ENCODE data around the gene OAS2. TPM values are rescaled to one million over a fixed set of nuclear protein-coding genes. Genes with fewer than 3 reads are reported as not detected.

OAS2 gene
- polyA plus RNA-seq, 2 of the 4 experiments (the other 2 are of a cell fraction) = 0.05 to 0.19 TPM

DNA sequence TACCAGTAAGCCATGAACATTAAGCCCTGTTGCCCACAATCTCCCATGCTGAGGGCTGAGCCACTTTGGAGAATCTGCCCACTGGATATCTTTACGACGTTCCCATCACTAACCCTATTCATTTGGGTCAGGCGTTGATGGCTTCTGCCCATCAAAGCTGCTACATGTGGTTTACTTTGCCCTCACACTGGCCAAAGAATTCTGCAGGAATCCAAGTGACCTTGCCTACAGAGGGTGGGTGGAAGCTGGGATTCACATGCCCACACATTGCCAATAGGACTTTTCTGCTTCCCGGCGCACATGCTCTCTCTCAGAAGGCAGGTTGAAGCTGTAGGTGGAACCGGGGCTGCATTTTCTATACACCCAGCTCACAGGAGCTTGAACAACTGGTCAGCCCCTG, 28.3 kb downstream of the OAS2 start:
- Histone ChIP-seq H3K4me3 (no peak overlapping the region), H3K4me2 (no peak overlapping the region; the same call in 2 of the 3 replicates)

DNA sequence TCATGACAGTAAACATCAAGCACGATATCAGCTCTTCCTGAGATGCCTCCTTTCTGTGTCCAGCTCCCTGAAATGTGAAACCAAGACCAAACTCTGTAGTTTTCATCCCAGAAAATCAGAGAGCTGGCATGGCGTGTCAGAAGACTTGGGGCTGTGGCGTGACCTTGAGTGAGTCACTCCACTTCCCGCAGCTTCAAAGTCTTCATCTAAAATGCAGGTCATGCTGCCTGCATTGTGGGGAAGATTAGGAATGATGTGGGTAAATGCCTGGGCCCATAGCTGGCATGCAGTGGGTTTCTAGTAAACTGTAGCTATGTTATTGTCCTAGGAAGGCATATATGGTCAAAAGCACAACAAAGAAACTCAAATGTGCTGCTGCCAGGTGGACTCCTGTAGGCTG, 28.8 kb downstream of the OAS2 start:
- H3K4me1 ChIP-seq = peaks cover 10% of the 10 kb centered on the region; the same call in 1 of the 3 replicates
- H3K4me3 ChIP-seq = no peak overlapping the region
- CTCF ChIA-PET = interaction anchor here (1.1 to 2.0 kb wide), 9 partner anchors 9 to 167 kb away, joined by 3 to 10 read pairs (median 5); no protein-coding TSS in a partner anchor
- no peak for FAIRE-seq
- POLR2A ChIA-PET = no interaction called here
- peaks cover 12% of the 10 kb centered on the region; the same call in 2 of the 3 replicates for H3K9me3 ChIP-seq
- peak overlapping the region; percentile 4; the same call in 1 of the 3 replicates for H3K4me2 ChIP-seq
- peak; percentile 37 to 39; a peak in 4 of 6 replicates for ATAC-seq
- H3K27ac ChIP-seq = no peak overlapping the region
- WGBS (ENCODE audit: missing lambda C conversion rate) = 5% methylated on average over 4 of the region's 4 CpGs
- TF ChIP-seq CHD2 (IDR thresholded peaks at IDR 0.05; ENCODE audit: low read length, partially characterized antibody) = no peak
- TF ChIP-seq, protein P1, sequence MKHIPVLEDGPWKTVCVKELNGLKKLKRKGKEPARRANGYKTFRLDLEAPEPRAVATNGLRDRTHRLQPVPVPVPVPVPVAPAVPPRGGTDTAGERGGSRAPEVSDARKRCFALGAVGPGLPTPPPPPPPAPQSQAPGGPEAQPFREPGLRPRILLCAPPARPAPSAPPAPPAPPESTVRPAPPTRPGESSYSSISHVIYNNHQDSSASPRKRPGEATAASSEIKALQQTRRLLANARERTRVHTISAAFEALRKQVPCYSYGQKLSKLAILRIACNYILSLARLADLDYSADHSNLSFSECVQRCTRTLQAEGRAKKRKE (CRISPR knock-in tag; IDR thresholded peaks at IDR 0.05; ENCODE audit: low read depth) = no peak
- TF ChIP-seq, protein P2, sequence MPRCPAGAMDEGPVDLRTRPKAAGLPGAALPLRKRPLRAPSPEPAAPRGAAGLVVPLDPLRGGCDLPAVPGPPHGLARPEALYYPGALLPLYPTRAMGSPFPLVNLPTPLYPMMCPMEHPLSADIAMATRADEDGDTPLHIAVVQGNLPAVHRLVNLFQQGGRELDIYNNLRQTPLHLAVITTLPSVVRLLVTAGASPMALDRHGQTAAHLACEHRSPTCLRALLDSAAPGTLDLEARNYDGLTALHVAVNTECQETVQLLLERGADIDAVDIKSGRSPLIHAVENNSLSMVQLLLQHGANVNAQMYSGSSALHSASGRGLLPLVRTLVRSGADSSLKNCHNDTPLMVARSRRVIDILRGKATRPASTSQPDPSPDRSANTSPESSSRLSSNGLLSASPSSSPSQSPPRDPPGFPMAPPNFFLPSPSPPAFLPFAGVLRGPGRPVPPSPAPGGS (IDR thresholded peaks at IDR 0.05) = no peak
- no peak for TF ChIP-seq CHD4 (IDR thresholded peaks at IDR 0.05; ENCODE audit: borderline replicate concordance)
- no peak for TF ChIP-seq FOXS1 (CRISPR knock-in tag; IDR thresholded peaks at IDR 0.05)
- no peak for TF ChIP-seq CEBPB (IDR thresholded peaks at IDR 0.05)
- no peak for TF ChIP-seq SREBF2 (IDR thresholded peaks at IDR 0.05)
- DNase-seq (ENCODE audit: low read depth in 1 of 2, low spot score in 1 of 2) = peak in 1 of 2 experiments; percentile 24

More for the DNA sequence above, 28.3 kb downstream of the OAS2 start:
- 79% methylated on average over 6 of the region's 6 CpGs for WGBS (ENCODE audit: missing lambda C conversion rate)
- Histone ChIP-seq H3K27ac (no peak overlapping the region), H3K4me1 (peaks cover 10% of the 10 kb centered on the region; the same call in 1 of the 3 replicates), H3K9me3 (peaks cover 7% of the 10 kb centered on the region; the same call in 2 of the 3 replicates)
- ATAC-seq (0 out of 6 replicates have a peak, but pooled peaks of 1 of the 2 experiments have one; percentile 6), FAIRE-seq (no peak), DNase-seq (ENCODE audit: low read depth in 1 of 2, low spot score in 1 of 2) (no peak)
- ChIA-PET POLR2A (no interaction called here), CTCF (interaction anchor here (1.1 to 2.0 kb wide), 9 partner anchors 10 to 168 kb away, joined by 3 to 10 read pairs (median 5); no protein-coding TSS in a partner anchor)
- TF ChIP-seq JUN (IDR thresholded peaks at IDR 0.05) (no peak), POLR2A (IDR thresholded peaks at IDR 0.05; ENCODE audit: low read length) (no peak), HEYL (CRISPR knock-in tag; IDR thresholded peaks at IDR 0.05) (no peak), KDM1A (IDR thresholded peaks at IDR 0.05; ENCODE audit: low read depth) (no peak), BHLHE40 (IDR thresholded peaks at IDR 0.05; ENCODE audit: low read depth, low read length) (no peak), HOXA7 (CRISPR knock-in tag; IDR thresholded peaks at IDR 0.05) (no peak), GATA3 (IDR thresholded peaks at IDR 0.05; ENCODE audit: borderline replicate concordance) (no peak), HOXB5 (CRISPR knock-in tag; IDR thresholded peaks at IDR 0.05) (no peak), CHD4 (IDR thresholded peaks at IDR 0.05; ENCODE audit: borderline replicate concordance) (no peak)
- TF ChIP-seq, protein P3, sequence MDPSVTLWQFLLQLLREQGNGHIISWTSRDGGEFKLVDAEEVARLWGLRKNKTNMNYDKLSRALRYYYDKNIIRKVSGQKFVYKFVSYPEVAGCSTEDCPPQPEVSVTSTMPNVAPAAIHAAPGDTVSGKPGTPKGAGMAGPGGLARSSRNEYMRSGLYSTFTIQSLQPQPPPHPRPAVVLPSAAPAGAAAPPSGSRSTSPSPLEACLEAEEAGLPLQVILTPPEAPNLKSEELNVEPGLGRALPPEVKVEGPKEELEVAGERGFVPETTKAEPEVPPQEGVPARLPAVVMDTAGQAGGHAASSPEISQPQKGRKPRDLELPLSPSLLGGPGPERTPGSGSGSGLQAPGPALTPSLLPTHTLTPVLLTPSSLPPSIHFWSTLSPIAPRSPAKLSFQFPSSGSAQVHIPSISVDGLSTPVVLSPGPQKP (IDR thresholded peaks at IDR 0.05; ENCODE audit: low read depth, low read length) = no peak
- TF ChIP-seq, protein P4, sequence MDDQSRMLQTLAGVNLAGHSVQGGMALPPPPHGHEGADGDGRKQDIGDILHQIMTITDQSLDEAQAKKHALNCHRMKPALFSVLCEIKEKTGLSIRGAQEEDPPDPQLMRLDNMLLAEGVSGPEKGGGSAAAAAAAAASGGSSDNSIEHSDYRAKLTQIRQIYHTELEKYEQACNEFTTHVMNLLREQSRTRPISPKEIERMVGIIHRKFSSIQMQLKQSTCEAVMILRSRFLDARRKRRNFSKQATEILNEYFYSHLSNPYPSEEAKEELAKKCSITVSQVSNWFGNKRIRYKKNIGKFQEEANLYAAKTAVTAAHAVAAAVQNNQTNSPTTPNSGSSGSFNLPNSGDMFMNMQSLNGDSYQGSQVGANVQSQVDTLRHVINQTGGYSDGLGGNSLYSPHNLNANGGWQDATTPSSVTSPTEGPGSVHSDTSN (IDR thresholded peaks at IDR 0.05) = no peak

DNA sequence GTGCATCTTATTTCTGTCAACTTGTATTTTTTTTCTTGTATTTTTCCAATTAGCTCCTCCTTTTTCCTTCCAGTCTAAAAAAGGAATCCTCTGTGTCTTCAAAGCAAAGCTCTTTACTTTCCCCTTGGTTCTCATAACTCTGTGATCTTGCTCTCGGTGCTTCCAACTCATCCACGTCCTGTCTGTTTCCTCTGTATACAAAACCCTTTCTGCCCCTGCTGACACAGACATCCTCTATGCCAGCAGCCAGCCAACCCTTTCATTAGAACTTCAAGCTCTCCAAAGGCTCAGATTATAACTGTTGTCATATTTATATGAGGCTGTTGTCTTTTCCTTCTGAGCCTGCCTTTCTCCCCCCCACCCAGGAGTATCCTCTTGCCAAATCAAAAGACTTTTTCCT, 32.4 kb downstream of the OAS2 start:
- TF ChIP-seq CBX2 (IDR thresholded peaks at IDR 0.05; ENCODE audit: borderline replicate concordance, low read depth) = no peak
- TF ChIP-seq TP53 (CRISPR knock-in tag; IDR thresholded peaks at IDR 0.05) = no peak
- no peak for TF ChIP-seq CHD4 (IDR thresholded peaks at IDR 0.05; ENCODE audit: borderline replicate concordance)
- no peak for FAIRE-seq
- Histone ChIP-seq H3K27ac (no peak overlapping the region), H3K9me3 (peaks cover 13% of the 10 kb centered on the region; the same call in 2 of the 3 replicates), H3K4me2 (no peak overlapping the region), H3K4me3 (no peak overlapping the region), H3K4me1 (peaks cover 7% of the 10 kb centered on the region; the same call in 1 of the 3 replicates)
- ChIA-PET POLR2A (no interaction called here), CTCF (interaction anchor here (0.6 to 3.5 kb wide), 5 partner anchors 11 to 348 kb away, joined by 4 to 12 read pairs (median 4); no protein-coding TSS in a partner anchor)
- WGBS (ENCODE audit: missing lambda C conversion rate) = 8% methylated on average over 2 of the region's 2 CpGs
- no peak for DNase-seq (ENCODE audit: low read depth in 1 of 2, low spot score in 1 of 2)
- ATAC-seq = no peak

Data from A549 (cell line).